ENCODE results near the gene ENPP7.

Gene ENPP7

GRCh38 chr17:79790805-79791734 lies 60.3 kb downstream of the ENPP7 start:
- Histone ChIP-seq H3K4me1 (ENCODE audit: control insufficient read depth, insufficient read depth, low read length) (peaks cover 27% of the 10 kb centered on the region), H3K4me3 (ENCODE audit: low read depth, low read length) (no peak overlapping the region), H3K27ac (ENCODE audit: low read depth, low read length) (no peak overlapping the region), H3K9ac (ENCODE audit: low read depth, low read length) (no peak overlapping the region), H3K27me3 (ENCODE audit: control insufficient read depth, insufficient read depth, low read length) (peaks cover 93% of the 10 kb centered on the region), H3K9me3 (ENCODE audit: control insufficient read depth, insufficient read depth, low read length) (no peaks in the 10 kb centered on the region), H3K36me3 (ENCODE audit: control insufficient read depth, insufficient read depth, low read length) (0 out of 2 replicates have a peak, but pooled peaks cover under 1% of the 10 kb centered on the region)

GRCh38 chr17:79791735-79792161 lies 61.0 kb downstream of the ENPP7 start:
- no peak overlapping the region for H3K27ac ChIP-seq (ENCODE audit: low read depth, low read length)
- H3K4me3 ChIP-seq (ENCODE audit: low read depth, low read length) = no peak overlapping the region
- H3K27me3 ChIP-seq (ENCODE audit: control insufficient read depth, insufficient read depth, low read length) = peaks cover 99% of the 10 kb centered on the region

More at GRCh38 chr17:79791735-79792161, 61.0 kb downstream of the ENPP7 start:
- H3K36me3 ChIP-seq (ENCODE audit: control insufficient read depth, insufficient read depth, low read length) = no peaks in the 10 kb centered on the region
- H3K4me1 ChIP-seq (ENCODE audit: control insufficient read depth, insufficient read depth, low read length) = peaks cover 28% of the 10 kb centered on the region
- no peaks in the 10 kb centered on the region for H3K9me3 ChIP-seq (ENCODE audit: control insufficient read depth, insufficient read depth, low read length)
- H3K9ac ChIP-seq (ENCODE audit: low read depth, low read length) = no peak overlapping the region
